ENCODE data around the gene FBXW5.

Gene FBXW5

GRCh38 chr9:136947028-136947891, 2.7 kb upstream of the FBXW5 start:
- no peak for DNase-seq

GRCh38 chr9:136946228-136947027, 1.9 kb upstream of the FBXW5 start:
- DNase-seq = no peak

DNA sequence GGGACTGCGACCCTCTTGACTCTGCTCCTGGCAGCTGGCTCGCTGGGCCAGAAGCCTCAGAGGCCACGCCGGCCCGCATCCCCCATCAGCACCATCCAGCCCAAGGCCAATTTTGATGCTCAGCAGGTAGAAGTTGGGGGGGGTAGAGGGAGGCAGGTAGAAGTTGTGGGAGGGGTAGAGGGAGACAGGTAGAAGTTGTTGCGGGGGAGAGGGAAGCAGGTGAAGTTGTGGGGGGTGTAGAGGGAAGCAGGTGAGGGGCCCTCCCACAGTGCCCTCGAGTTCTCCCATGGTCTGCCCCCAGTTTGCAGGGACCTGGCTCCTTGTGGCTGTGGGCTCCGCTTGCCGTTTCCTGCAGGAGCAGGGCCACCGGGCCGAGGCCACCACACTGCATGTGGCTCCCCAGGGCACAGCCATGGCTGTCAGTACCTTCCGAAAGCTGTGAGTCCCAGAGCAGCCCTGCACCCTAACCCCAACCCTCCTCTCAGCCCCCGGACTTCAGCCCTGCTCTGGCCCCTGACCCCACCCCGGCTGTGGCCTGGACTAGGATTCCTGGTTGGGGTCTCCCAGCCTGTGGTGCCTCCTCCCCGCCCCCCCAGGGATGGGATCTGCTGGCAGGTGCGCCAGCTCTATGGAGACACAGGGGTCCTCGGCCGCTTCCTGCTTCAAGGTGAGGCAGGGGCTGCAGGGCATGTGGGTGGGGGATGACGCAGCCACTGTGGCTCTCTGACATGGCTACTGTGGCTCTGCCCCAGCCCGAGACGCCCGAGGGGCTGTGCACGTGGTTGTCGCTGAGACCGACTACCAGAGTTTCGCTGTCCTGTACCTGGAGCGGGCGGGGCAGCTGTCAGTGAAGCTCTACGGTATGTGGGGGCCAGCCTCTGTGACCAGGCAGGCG, 1.0 kb upstream of the FBXW5 start:
- DNase-seq = no peak

- DNase-seq = no peak
Measured at GRCh38 chr9:136944212-136944518, 373 bp downstream of the FBXW5 start.

- no peak for DNase-seq
Measured at GRCh38 chr9:136943291-136944211, 987 bp downstream of the FBXW5 start.

DNA sequence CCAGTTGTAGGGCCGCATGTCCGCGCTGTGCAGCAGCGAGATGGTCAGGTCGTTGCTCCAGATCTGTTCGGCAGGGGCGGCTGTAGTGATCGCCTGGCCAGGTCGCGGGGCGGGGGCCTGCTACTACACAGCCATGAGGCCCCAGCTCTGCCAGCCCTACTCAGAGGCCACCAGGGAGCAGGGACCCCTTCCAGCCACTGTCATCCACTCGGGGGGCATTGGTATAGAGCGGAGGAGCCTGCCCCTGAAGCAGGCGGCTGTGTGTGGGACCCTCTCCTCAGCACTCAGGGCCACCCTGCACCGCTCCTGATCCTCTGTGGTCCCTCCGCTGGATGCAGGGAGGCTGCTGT, 1.7 kb downstream of the FBXW5 start:
- DNase-seq = no peak

DNA sequence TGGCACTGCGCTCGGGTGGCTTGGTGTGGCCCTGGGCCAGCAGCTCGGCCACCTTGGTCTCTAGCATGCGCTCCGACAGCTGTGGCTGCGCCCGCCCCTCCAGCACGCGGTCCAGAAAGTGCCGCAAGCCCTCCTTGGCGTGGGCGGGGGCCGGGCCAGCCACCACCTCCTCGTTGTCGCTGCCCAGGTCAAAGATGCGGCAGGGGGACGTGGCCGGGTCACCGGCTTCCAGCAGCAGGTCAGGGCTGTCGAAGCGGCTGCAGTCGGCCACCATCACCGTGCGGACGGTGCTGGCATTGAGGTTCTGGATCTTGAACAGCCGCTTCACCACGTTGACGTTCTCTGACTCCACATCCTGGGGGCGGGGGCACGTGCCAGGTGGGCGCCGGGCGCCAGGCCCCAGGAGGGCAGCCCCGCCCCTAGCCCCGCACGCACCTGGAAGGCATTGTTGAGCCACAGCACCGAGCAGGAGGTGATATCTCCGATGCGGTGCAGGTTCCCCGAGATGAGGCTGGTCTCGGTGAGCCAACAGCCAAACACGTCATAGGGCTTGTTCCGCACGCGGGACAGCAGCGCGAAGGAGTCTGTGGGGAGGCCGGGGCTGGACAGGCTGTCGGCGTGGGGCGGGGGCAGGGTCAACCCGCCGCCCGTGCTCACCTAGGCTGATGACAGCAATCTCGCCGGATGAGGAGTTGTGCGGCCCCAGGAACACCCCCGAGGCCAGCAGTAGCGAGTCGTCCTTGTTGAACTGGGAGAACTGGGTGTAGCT, 2.2 kb downstream of the FBXW5 start:
- no peak for DNase-seq

- no peak for DNase-seq
Measured at GRCh38 chr9:136941231-136942111, 3.1 kb downstream of the FBXW5 start.

GRCh38 chr9:136940526-136941230, 3.9 kb downstream of the FBXW5 start:
- DNase-seq = no peak

GRCh38 chr9:136939996-136940525, 4.5 kb downstream of the FBXW5 start:
- no peak for DNase-seq

- DNase-seq = no peak
Measured at GRCh38 chr9:136939431-136939995, 5.0 kb downstream of the FBXW5 start.

DNA sequence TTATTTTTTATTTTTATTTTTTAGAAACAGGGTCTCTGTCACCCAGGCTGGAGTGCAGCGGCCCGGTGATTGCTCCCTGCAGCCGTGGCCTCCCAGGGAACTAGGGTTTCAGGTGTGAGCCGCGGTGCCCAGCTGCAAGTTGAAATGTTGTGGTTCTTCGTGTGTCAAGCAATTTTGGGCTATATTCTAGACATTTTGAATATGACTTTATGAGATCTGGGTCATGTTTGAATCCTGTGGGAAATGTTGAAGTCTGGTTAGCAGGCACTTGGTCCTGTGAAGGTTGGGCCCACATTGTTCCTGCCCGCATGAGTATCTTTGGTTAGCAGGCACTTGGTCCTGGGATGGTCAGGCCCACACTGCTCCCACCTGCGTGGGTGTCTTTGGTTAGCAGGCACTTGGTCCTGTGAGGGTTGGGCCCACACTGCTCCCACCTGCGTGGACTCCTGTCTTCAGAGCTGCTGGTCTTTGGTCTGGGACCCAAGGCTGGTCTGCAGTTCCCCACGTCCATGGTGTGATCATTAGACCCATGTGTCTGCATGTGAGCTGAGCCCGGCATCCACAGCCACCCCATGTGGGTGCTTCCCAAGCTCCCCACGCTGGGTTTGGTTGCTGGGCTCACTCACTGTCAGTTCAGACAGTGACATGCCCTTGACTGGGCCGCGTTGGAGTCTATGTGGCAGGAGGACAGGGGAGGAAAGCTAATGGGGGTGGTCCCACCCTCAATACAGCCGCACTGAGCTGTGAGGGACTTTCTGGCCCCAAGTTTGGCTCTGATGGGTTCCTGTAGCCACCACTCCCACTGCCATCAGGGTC, 7.1 kb downstream of the FBXW5 start:
- no peak for DNase-seq

- DNase-seq = no peak
Measured at GRCh38 chr9:136936645-136937170, 7.8 kb downstream of the FBXW5 start.

- no peak for DNase-seq
Measured at GRCh38 chr9:136935651-136936050, 8.9 kb downstream of the FBXW5 start.

DNA sequence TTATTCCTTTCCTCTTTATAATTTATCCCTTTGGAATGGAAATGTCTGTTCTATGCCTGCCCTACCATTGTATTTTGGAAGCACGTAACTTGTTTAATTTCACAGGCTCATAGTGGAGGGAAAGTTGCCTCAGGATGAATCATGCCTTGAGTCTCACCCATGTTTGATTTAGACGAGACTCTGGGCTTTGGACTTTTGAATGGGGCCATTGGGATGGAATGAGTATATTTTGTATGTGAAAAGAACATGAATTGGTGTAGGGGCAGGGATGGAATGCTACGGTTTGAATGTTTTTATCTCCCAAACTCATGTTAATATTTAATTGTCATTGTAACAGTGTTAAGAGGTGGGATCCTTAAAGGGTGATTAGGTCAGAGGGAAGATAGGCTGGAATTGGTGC, 10.3 kb downstream of the FBXW5 start:
- no peak for DNase-seq

DNA sequence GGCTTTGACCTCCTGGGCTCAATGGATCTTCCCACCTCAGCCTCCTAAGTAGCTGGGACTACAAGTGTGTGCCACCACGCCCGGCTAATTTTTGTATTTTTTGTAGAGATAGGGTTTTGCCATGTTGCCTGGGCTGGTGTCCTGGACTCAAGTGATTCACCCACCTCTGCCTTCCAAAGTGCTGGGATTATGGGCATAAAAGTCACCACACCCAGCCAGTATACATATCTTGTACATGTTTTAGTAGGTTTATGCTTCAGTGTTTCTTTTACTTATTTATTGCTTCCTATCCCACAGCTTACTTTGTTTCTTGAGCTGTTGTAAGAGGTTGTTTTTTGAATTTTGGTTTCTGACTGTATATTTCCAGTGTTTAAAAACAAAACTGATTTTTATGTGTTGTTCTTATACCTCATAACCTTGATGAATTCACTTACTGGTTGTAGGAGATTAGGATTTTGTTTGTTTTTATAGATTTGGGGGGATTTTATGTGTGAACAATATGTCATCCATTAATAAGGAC, 12.9 kb downstream of the FBXW5 start:
- no peak for DNase-seq

DNA sequence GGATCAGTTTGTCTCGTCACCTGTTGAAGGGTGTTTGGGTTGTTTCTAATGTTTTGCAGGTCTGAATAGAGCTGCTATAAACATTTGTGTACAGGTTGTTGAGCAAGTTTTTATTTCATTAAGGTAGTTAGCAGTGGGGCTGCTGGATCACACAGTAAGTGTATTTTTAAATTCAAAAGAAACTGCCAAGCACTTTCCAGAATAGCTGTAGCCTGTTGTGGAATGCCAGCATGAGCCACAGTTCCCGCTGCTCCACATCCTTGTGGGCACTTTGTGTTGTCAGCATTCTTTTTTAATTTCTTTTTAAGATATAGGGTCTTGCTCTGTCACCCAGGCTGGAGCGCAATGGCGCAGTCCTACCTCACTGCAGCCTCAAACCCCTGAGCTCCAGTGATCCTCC, 14.5 kb downstream of the FBXW5 start:
- DNase-seq = no peak

GRCh38 chr9:136928591-136928990, 15.9 kb downstream of the FBXW5 start:
- DNase-seq = no peak
